Stimulated activated naive CD4-positive, alpha-beta T cell treated with Interleukin-2 at 50 U/mL for 16 hours (primary cell): Measurements from ENCODE around the gene ATG16L1.

Experiments
- DNase-seq: peaks from one replicate; lab custom pipeline; 2025; lab: John Stamatoyannopoulos, UW

ATG16L1 gene

GRCh38 chr2:233290051-233290845 is 38.8 kb downstream of the ATG16L1 start:
- no peak for DNase-seq

- DNase-seq: no peak
These were observed 44.4 kb downstream of the ATG16L1 start for GRCh38 chr2:233295891-233296290.

GRCh38 chr2:233297076-233297475 is 45.6 kb downstream of the ATG16L1 start:
- DNase-seq: no peak

- DNase-seq: no peak
These were observed 48.9 kb downstream of the ATG16L1 start for GRCh38 chr2:233300401-233300800.

GRCh38 chr2:233301248-233301647 is 49.8 kb downstream of the ATG16L1 start:
- no peak for DNase-seq

GRCh38 chr2:233301811-233302210 is 50.3 kb downstream of the ATG16L1 start:
- DNase-seq: no peak

GRCh38 chr2:233303252-233303651 is 51.8 kb downstream of the ATG16L1 start:
- DNase-seq: no peak

DNA sequence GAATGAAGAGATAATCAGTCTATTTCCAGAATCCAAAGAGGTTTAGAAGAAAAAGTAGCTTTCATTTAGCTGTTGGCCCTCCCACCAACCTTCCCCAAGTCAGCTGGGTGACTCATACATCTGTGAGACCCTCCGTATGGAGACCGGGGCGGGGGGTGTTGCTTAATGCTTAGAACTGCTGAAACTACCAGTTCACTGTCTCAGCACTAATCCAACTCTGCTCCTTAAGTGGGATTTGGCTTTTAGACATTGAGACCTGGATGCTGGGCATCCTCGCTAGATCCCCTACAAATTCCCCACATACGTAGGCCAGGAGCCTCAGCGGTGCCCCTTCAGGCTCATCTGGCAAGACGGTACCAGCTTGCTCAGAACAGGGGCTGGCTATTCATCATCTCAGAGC is 56.1 kb downstream of the ATG16L1 start, which contains the start of gene SAG:
Gene SAG, plus strand, starts transcription at position 252 of the 400 bp plus-strand sequence. CDS start 1,374 bp downstream, outside the sequence.
- DNase-seq: no peak

GRCh38 chr2:233311241-233311926 is 59.9 kb downstream of the ATG16L1 start:
- no peak for DNase-seq

DNA sequence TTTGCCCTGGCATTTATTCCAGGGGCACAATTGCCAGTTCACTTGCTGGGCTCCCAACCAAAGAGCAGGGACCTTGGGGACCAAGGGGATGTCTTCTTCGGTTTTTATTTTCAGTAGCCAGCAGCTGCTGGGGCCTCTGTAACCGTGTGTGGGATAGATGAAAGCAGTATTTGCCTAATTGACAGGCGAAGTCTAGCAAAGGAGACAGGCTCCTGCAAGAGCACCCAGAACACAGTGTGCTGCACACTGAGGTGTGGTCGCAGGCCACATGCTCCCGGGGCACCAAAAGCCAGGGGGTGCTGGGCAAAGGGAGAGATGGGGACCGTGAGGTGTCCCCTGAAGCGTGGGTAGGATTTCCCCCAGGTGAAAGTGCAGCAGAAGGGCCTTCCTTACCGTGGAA is 61.4 kb downstream of the ATG16L1 start:
- DNase-seq: no peak

- no peak for DNase-seq
These were observed 62.9 kb downstream of the ATG16L1 start for GRCh38 chr2:233314180-233314925.

DNA sequence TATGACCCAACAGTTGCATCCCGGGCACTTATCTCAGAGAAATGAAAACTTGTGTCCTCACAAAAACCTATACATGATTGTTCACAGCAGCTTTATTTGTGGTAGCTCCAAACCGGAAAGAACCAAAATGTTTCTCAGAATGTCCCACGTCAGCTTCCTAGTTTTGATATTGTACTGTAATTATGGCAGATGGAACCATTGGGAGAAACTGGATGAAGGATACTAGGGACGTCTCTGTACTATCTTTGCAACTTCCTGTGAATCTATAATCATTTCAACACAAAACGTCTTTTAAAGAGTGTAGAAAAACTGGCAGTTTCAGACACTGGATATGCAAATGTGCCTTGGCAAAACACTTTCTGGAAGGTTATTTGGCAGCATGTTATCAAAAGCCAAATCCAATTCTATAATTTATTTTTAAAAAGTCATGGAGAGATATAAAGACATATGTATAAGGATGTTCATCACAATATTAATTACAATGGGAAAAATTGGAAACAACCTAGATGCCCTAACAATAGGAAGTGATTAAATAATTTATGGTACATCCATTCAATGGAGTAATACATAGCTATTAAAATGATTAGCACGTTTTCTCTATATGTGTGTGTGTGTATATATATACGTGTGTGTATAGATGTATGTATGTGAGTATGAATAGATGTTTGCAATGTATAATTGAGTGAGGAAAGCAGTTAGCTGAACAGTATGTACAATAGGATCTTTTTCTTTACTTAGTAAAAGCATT is 65.9 kb downstream of the ATG16L1 start:
- DNase-seq: no peak

GRCh38 chr2:233319256-233319655 is 67.8 kb downstream of the ATG16L1 start:
- DNase-seq: no peak

DNA sequence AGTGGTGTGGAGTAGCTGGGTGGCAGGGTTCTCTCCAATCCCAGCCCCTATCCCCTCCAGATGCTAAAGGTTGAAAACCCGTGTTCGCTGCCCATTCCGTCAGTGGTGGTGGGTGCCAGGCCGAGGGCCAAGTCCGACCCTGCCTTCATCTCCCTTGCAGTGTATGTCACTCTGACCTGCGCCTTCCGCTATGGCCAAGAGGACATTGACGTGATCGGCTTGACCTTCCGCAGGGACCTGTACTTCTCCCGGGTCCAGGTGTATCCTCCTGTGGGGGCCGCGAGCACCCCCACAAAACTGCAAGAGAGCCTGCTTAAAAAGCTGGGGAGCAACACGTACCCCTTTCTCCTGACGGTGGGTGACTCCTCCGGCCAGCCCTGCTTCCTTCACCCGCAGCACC is 69.0 kb downstream of the ATG16L1 start:
- no peak for DNase-seq

- no peak for DNase-seq
These were observed 69.7 kb downstream of the ATG16L1 start for GRCh38 chr2:233321166-233321565.

DNA sequence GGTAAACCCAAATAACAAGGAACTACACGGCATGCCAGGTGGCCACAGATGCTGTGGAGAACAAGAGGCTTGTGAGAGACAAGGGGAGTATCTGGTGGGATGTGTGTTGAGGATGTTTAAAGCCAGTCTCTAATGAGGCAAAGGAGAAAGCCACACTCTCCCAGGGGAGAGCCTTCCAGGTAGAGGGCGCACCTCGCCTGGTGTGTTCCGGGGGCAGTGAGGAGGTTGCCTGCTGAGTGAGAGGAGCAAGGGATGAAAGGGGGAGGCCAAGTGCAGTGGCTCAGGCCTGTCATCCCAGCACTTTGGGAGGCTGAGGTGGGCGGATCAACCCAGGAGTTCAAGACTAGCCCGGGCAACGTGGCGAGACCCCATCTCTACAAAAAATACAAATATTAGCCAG is 72.4 kb downstream of the ATG16L1 start:
- DNase-seq: no peak

- DNase-seq: no peak
These were observed 73.8 kb downstream of the ATG16L1 start for GRCh38 chr2:233325256-233325655.

- DNase-seq: no peak
These were observed 74.3 kb downstream of the ATG16L1 start for GRCh38 chr2:233325814-233326213.

- no peak for DNase-seq
These were observed 75.0 kb downstream of the ATG16L1 start for GRCh38 chr2:233326500-233326899.

- no peak for DNase-seq
These were observed 77.4 kb downstream of the ATG16L1 start for GRCh38 chr2:233328922-233329321.

GRCh38 chr2:233329489-233330135 is 78.1 kb downstream of the ATG16L1 start:
- DNase-seq: no peak
